Suprapubic skin (tissue), 4 donors: Measurements from ENCODE around the gene NEK4. TPM values are rescaled to one million over a fixed set of nuclear protein-coding genes. Genes with fewer than 3 reads are reported as not detected.

Experiments used
- DNase-seq, 2 donors: peaks; one replicate each; pipeline ENCODE4 v3.0.0-alpha.2; 2019; ENCODE audit warnings: low spot score in 2 of 2
- H3K27ac ChIP-seq: fragments of 200-600 bp; sonication (generic); one replicate; pipeline ENCODE4 v1.5.1; 2019
- H3K27me3 ChIP-seq: fragments of 200-600 bp; sonication (generic); one replicate; pipeline ENCODE4 v1.5.1; 2019
- H3K36me3 ChIP-seq: fragments of 200-600 bp; sonication (generic); one replicate; pipeline ENCODE4 v1.5.1; 2019
- H3K4me1 ChIP-seq: fragments of 200-600 bp; sonication (generic); one replicate; pipeline ENCODE4 v1.5.1; 2019
- H3K4me3 ChIP-seq: fragments of 200-600 bp; sonication (generic); one replicate; pipeline ENCODE4 v1.5.1; 2019; ENCODE audit warnings: mild to moderate bottlenecking
- H3K9me3 ChIP-seq: fragments of 200-600 bp; sonication (generic); one replicate; pipeline ENCODE4 v1.5.1; 2019
- EP300 ChIP-seq: sonication (generic); formaldehyde crosslinking; IDR thresholded peaks from one replicate; pipeline ENCODE4 v1.6.1; 2017; ENCODE audit warnings: antibody characterized with exemption
- POLR2A ChIP-seq, 2 donors: fragments of 450-650 bp; IDR thresholded peaks; one replicate each; pipeline ENCODE4 v1.6.1; 2017; ENCODE audit warnings: antibody characterized with exemption in 2 of 2, mild to moderate bottlenecking in 2 of 2, moderate library complexity in 2 of 2
- POLR2AphosphoS5 ChIP-seq, 3 donors: sonication (generic); formaldehyde crosslinking; IDR thresholded peaks; one replicate each; pipeline ENCODE4 v1.6.1; 2017; ENCODE audit warnings: antibody characterized with exemption in 3 of 3
- WGBS: methylation state at CpG from one replicate; pipeline ENCODE4 v1.1.5; 2018; 5-methylcytosine and 5-hydroxymethylcytosine counted together
- total RNA-seq, 4 donors: library from RNA; depleted of rRNA; stranded (reverse); fragments of >200 nt; gene quantifications; one replicate each; pipeline ENCODE4 v1.1.0, GENCODE V29; 2016
- TF ChIP-seq, protein P1 (sequence below), 2 donors: fragments of 200-600 bp in 1 of 2; fragments of 450-650 bp in 1 of 2; sonication (generic) in 1 of 2; IDR thresholded peaks; one replicate each; pipeline ENCODE4 v1.5.1; 2016 to 2019; ENCODE audit warnings: antibody characterized with exemption in 2 of 2, mild to moderate bottlenecking in 1 of 2, moderate library complexity in 1 of 2

Gene NEK4
- total RNA-seq, 4 donors from 2014 or later, result 12.3 to 20.6 (median 15.5) TPM

DNA sequence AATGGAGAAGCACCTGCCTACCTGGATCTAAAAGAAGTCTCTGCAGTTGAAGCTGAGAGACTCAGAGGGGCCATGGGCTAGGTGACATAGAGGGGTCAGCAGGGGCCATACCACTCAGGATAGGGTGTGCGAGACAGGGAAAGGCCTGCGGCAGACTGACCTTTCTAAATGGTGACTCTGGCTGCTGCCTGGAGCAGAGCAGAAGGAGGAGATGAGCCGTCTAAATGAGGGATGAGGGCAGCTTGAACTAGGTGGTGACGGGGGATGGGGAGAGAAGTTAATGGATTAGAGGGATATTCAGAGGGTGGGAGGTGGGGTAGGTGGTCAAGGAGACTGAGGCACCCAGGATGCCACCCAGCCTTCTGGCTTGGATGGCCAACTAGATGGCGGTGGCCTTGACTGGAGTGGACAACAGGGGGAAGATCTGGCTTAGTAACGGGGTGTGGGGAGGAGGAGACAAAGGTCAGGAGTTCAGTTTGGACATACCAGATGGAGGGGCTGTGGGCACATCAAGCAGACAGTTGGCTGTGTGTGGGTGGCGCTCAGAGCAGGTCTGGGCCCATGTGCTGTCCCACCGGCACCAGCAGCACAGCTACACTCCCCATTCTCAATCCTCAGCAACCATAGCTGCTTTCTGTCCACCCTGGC, 3.5 kb upstream of the NEK4 start:
- 83% methylated on average over 8 of the region's 8 CpGs for WGBS
- no peak for DNase-seq

GRCh38 chr3:52773361-52774065, 2.8 kb upstream of the NEK4 start:
- H3K4me1 ChIP-seq, result peaks cover 14% of the 10 kb centered on the region
- H3K36me3 ChIP-seq, result no peaks in the 10 kb centered on the region
- H3K4me3 ChIP-seq, result no peak overlapping the region
- WGBS, result 94% methylated on average over 11 of the region's 13 CpGs
- no peaks in the 10 kb centered on the region for H3K27me3 ChIP-seq
- TF ChIP-seq POLR2A (IDR thresholded peaks at IDR 0.05) (no peak), POLR2AphosphoS5 (IDR thresholded peaks at IDR 0.05) (no peak), EP300 (no peak)
- TF ChIP-seq, protein P1, sequence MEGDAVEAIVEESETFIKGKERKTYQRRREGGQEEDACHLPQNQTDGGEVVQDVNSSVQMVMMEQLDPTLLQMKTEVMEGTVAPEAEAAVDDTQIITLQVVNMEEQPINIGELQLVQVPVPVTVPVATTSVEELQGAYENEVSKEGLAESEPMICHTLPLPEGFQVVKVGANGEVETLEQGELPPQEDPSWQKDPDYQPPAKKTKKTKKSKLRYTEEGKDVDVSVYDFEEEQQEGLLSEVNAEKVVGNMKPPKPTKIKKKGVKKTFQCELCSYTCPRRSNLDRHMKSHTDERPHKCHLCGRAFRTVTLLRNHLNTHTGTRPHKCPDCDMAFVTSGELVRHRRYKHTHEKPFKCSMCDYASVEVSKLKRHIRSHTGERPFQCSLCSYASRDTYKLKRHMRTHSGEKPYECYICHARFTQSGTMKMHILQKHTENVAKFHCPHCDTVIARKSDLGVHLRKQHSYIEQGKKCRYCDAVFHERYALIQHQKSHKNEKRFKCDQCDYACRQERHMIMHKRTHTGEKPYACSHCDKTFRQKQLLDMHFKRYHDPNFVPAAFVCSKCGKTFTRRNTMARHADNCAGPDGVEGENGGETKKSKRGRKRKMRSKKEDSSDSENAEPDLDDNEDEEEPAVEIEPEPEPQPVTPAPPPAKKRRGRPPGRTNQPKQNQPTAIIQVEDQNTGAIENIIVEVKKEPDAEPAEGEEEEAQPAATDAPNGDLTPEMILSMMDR (IDR thresholded peaks at IDR 0.05), result no peak
- no peaks in the 10 kb centered on the region for H3K9me3 ChIP-seq
- H3K27ac ChIP-seq, result no peak overlapping the region
- no peak for DNase-seq

More for the DNA sequence above, 3.5 kb upstream of the NEK4 start:
- no peak overlapping the region for H3K27ac ChIP-seq
- no peaks in the 10 kb centered on the region for H3K27me3 ChIP-seq
- no peaks in the 10 kb centered on the region for H3K9me3 ChIP-seq
- H3K36me3 ChIP-seq, result no peaks in the 10 kb centered on the region
- no peak overlapping the region for H3K4me3 ChIP-seq
- TF ChIP-seq POLR2AphosphoS5 (IDR thresholded peaks at IDR 0.05) (no peak), POLR2A (IDR thresholded peaks at IDR 0.05) (no peak), EP300 (no peak)
- TF ChIP-seq, protein P1 (IDR thresholded peaks at IDR 0.05), result no peak
- peaks cover 14% of the 10 kb centered on the region for H3K4me1 ChIP-seq

DNA sequence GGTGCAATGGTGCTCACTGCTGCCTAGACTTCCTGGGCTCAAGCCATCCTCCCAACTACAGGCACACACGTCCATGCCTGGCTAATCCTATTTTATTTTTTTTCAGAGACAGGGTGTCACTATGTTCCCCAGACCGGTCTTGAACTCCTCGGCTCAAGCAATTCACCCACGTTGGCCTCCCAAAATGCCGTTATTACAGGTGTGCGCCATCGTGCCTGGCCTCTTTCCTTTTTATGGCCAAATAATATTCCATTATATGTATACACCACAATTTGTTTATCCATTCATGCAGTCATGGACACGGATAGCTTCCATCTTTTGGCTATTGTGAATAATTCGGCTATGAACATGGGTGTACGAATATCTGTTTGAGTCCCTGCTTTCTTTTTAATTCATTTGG, 962 bp upstream of the NEK4 start:
- WGBS, result 90% methylated on average over 10 of the region's 10 CpGs
- H3K27ac ChIP-seq, result no peak overlapping the region
- DNase-seq, result no peak

GRCh38 chr3:52771334-52771681, 568 bp upstream of the NEK4 start:
- H3K27ac ChIP-seq, result peak overlapping the region; percentile 30
- H3K4me1 ChIP-seq, result peaks cover 14% of the 10 kb centered on the region
- no peaks in the 10 kb centered on the region for H3K9me3 ChIP-seq
- TF ChIP-seq, protein P1 (IDR thresholded peaks at IDR 0.05), result no peak
- TF ChIP-seq POLR2AphosphoS5 (IDR thresholded peaks at IDR 0.05) (no peak), EP300 (no peak), POLR2A (IDR thresholded peaks at IDR 0.05) (no peak)
- 44% methylated on average over 5 of the region's 5 CpGs for WGBS
- H3K36me3 ChIP-seq, result peaks cover 16% of the 10 kb centered on the region
- peak overlapping the region; percentile 71 for H3K4me3 ChIP-seq
- DNase-seq, result no peak
- H3K27me3 ChIP-seq, result no peaks in the 10 kb centered on the region

More for the DNA sequence above, 962 bp upstream of the NEK4 start:
- Histone ChIP-seq H3K4me1 (peaks cover 14% of the 10 kb centered on the region), H3K27me3 (no peaks in the 10 kb centered on the region), H3K36me3 (peaks cover 12% of the 10 kb centered on the region), H3K4me3 (no peak overlapping the region), H3K9me3 (no peaks in the 10 kb centered on the region)
- TF ChIP-seq EP300 (no peak), POLR2AphosphoS5 (IDR thresholded peaks at IDR 0.05) (no peak), POLR2A (IDR thresholded peaks at IDR 0.05) (no peak)
- TF ChIP-seq, protein P1 (IDR thresholded peaks at IDR 0.05), result no peak

DNA sequence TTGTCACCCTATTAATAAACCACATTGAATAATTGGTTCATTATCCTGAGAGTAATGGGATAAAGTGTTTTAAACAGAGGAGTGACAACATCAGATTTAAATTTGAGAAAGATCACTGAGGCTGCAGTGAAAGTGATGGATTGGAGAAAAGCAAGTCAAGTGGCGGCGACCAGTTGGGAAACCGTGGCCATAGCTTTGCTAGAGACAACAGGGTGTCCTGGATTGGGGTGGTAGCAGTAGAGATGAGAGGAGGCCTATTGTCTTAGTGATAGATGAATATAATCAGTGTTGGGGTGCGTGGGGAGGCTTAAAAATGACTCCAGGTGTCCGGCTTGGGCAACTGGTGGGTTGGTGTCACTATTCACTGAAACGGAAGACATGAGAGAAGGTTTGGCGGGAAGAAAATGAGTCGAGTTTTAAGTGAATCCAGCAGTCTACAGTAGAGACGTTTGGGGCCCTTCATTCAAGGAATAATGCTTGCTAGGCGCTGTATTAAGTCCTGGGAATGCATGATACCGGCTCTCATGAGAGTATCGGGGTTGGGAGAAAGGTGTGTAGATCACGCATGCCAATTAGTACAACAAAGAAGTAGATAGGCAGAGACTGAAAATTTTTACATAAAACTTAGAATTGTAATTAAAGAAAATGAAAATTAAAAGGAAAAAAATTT, 819 bp downstream of the NEK4 start:
- 19% methylated on average over 13 of the region's 13 CpGs for WGBS
- H3K36me3 ChIP-seq, result peaks cover 28% of the 10 kb centered on the region
- DNase-seq, result no peak
- H3K9me3 ChIP-seq, result no peaks in the 10 kb centered on the region
- H3K27me3 ChIP-seq, result no peaks in the 10 kb centered on the region
- H3K4me3 ChIP-seq, result peak overlapping the region; percentile 71
- no peak for TF ChIP-seq POLR2AphosphoS5 (IDR thresholded peaks at IDR 0.05)
- no peak for TF ChIP-seq POLR2A (IDR thresholded peaks at IDR 0.05)
- TF ChIP-seq, protein P1 (IDR thresholded peaks at IDR 0.05), result no peak
- TF ChIP-seq EP300, result no peak
- H3K4me1 ChIP-seq, result peaks cover 14% of the 10 kb centered on the region
- no peak overlapping the region for H3K27ac ChIP-seq
